ENCODE results near the gene GNAQ. TPM values are rescaled to one million over a fixed set of nuclear protein-coding genes. Genes with fewer than 3 reads are reported as not detected.

The GNAQ gene
- total and polyA plus RNA-seq, 2 donors (not counting 1 experiment from before 2014, with no cell fraction given), result 30.4 to 74.3 TPM

DNA sequence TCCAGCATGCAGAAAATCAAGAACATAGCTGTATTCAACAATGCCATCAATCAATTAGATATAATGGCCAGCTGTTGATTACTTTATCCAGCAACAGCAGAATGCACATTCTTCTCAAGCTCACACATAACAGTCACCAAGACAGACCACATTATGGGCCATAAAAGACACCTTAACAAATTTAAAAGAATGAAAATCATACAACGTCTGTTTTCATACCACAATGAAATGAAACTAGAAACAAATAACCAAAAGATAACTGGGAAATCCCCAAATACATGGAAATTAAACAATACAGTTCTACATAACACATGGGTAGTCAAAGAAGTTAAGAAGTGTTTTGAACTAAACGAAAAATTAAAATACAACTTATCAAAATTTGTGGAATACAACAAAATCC lies 252.6 kb downstream of the GNAQ start:
- Histone ChIP-seq H3K4me1 (ENCODE audit: control insufficient read depth, extremely low read depth, insufficient read depth, low read length) (no peaks in the 10 kb centered on the region), H3K27me3 (ENCODE audit: control insufficient read depth, insufficient read depth, low read length) (no peaks in the 10 kb centered on the region), H3K9me3 (ENCODE audit: control insufficient read depth, insufficient read depth, low read depth, low read length) (no peaks in the 10 kb centered on the region), H3K4me2 (ENCODE audit: extremely low read depth, insufficient read depth, low read length) (no peak overlapping the region), H3K4me3 (replicated peaks in 1 of 4; ENCODE audit: control extremely low read depth in 1 of 4, insufficient read depth in 1 of 4, low read depth in 3 of 4, low read length in 4 of 4) (no peak overlapping the region), H4K20me1 (ENCODE audit: control insufficient read depth, extremely low read depth, insufficient read depth, low read length) (no peaks in the 10 kb centered on the region), H3K36me3 (ENCODE audit: control insufficient read depth, insufficient read depth, low read length) (no peaks in the 10 kb centered on the region), H2AFZ (ENCODE audit: low read length) (no peak overlapping the region), H3K9ac (ENCODE audit: insufficient read depth, low read length) (no peak overlapping the region), H3K79me2 (ENCODE audit: control insufficient read depth, insufficient read depth, low read length) (no peaks in the 10 kb centered on the region), H3K27ac (ENCODE audit: insufficient read depth, low read length) (no peak overlapping the region)
- TF ChIP-seq, protein P1, sequence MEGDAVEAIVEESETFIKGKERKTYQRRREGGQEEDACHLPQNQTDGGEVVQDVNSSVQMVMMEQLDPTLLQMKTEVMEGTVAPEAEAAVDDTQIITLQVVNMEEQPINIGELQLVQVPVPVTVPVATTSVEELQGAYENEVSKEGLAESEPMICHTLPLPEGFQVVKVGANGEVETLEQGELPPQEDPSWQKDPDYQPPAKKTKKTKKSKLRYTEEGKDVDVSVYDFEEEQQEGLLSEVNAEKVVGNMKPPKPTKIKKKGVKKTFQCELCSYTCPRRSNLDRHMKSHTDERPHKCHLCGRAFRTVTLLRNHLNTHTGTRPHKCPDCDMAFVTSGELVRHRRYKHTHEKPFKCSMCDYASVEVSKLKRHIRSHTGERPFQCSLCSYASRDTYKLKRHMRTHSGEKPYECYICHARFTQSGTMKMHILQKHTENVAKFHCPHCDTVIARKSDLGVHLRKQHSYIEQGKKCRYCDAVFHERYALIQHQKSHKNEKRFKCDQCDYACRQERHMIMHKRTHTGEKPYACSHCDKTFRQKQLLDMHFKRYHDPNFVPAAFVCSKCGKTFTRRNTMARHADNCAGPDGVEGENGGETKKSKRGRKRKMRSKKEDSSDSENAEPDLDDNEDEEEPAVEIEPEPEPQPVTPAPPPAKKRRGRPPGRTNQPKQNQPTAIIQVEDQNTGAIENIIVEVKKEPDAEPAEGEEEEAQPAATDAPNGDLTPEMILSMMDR (conservative IDR thresholded peaks at IDR 0.05 in 1 of 2, IDR thresholded peaks at IDR 0.05 in 1 of 2; ENCODE audit: low read depth in 1 of 2, low read length in 2 of 2), result no peak
- TF ChIP-seq EZH2 (IDR thresholded peaks at IDR 0.05; ENCODE audit: low read length, missing control alignments), result no peak
- no peak for DNase-seq (ENCODE audit: low read depth in 2 of 2)

DNA sequence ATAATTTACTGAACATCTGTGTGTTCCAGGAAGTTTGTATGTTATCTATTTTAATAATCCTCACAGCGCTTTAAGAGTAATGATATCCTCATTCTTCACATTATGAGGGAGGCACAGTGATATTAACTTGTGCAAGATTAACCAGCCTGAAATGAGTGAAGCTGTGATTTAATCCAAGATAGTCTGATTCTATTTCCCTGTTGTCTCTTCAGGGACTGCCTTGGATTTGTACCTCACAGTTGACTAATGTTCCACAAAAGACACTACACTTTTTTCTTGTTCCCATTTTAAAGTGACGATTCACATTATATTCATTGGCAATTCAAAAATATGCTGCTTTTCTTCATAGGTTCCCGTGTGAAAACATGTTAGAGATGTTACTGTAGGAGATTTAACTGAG lies 258.2 kb downstream of the GNAQ start:
- Histone ChIP-seq H3K27me3 (ENCODE audit: control insufficient read depth, insufficient read depth, low read length) (no peaks in the 10 kb centered on the region), H3K27ac (ENCODE audit: insufficient read depth, low read length) (no peak overlapping the region), H3K9ac (ENCODE audit: insufficient read depth, low read length) (no peak overlapping the region), H2AFZ (ENCODE audit: low read length) (no peak overlapping the region), H4K20me1 (ENCODE audit: control insufficient read depth, extremely low read depth, insufficient read depth, low read length) (no peaks in the 10 kb centered on the region), H3K4me3 (replicated peaks in 1 of 4; ENCODE audit: control extremely low read depth in 1 of 4, insufficient read depth in 1 of 4, low read depth in 3 of 4, low read length in 4 of 4) (no peak overlapping the region), H3K4me2 (ENCODE audit: extremely low read depth, insufficient read depth, low read length) (no peak overlapping the region), H3K4me1 (ENCODE audit: control insufficient read depth, extremely low read depth, insufficient read depth, low read length) (no peaks in the 10 kb centered on the region), H3K36me3 (ENCODE audit: control insufficient read depth, insufficient read depth, low read length) (no peaks in the 10 kb centered on the region), H3K9me3 (ENCODE audit: control insufficient read depth, insufficient read depth, low read depth, low read length) (no peaks in the 10 kb centered on the region), H3K79me2 (ENCODE audit: control insufficient read depth, insufficient read depth, low read length) (no peaks in the 10 kb centered on the region)
- TF ChIP-seq, protein P1 (conservative IDR thresholded peaks at IDR 0.05 in 1 of 2, IDR thresholded peaks at IDR 0.05 in 1 of 2; ENCODE audit: low read depth in 1 of 2, low read length in 2 of 2), result no peak
- TF ChIP-seq EZH2 (IDR thresholded peaks at IDR 0.05; ENCODE audit: low read length, missing control alignments), result no peak
- DNase-seq (ENCODE audit: low read depth in 2 of 2), result no peak

DNA sequence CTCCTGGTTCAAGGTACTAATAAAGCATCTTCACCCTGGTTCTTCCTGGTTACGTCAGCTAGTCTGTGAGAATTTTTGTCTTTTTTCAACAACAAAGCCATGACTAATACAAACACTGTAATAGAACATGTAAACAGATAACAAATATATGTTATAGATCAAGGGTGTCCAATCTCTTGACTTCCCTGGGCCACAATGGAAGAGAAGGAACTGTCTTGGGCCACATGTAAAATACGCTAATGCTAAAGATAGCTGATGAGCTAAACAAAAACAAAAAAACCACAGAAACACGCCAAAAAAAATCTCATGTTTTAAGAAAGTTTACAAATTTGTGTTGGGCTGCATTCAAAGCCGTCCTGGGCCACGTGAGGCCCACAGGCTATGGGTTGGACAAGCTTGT lies 259.0 kb downstream of the GNAQ start:
- H3K27me3 ChIP-seq (ENCODE audit: control insufficient read depth, insufficient read depth, low read length), result no peaks in the 10 kb centered on the region
- DNase-seq (ENCODE audit: low read depth in 2 of 2), result no peak
- no peaks in the 10 kb centered on the region for H3K79me2 ChIP-seq (ENCODE audit: control insufficient read depth, insufficient read depth, low read length)
- H3K27ac ChIP-seq (ENCODE audit: insufficient read depth, low read length), result no peak overlapping the region
- no peak overlapping the region for H3K4me3 ChIP-seq (replicated peaks in 1 of 4; ENCODE audit: control extremely low read depth in 1 of 4, insufficient read depth in 1 of 4, low read depth in 3 of 4, low read length in 4 of 4)
- H3K4me1 ChIP-seq (ENCODE audit: control insufficient read depth, extremely low read depth, insufficient read depth, low read length), result no peaks in the 10 kb centered on the region
- H3K9ac ChIP-seq (ENCODE audit: insufficient read depth, low read length), result no peak overlapping the region
- H3K36me3 ChIP-seq (ENCODE audit: control insufficient read depth, insufficient read depth, low read length), result no peaks in the 10 kb centered on the region
- no peaks in the 10 kb centered on the region for H4K20me1 ChIP-seq (ENCODE audit: control insufficient read depth, extremely low read depth, insufficient read depth, low read length)
- no peak overlapping the region for H2AFZ ChIP-seq (ENCODE audit: low read length)
- no peak overlapping the region for H3K4me2 ChIP-seq (ENCODE audit: extremely low read depth, insufficient read depth, low read length)
- no peaks in the 10 kb centered on the region for H3K9me3 ChIP-seq (ENCODE audit: control insufficient read depth, insufficient read depth, low read depth, low read length)
- TF ChIP-seq EZH2 (IDR thresholded peaks at IDR 0.05; ENCODE audit: low read length, missing control alignments), result no peak
- TF ChIP-seq, protein P1 (conservative IDR thresholded peaks at IDR 0.05 in 1 of 2, IDR thresholded peaks at IDR 0.05 in 1 of 2; ENCODE audit: low read depth in 1 of 2, low read length in 2 of 2), result no peak

Measured in fibroblast of lung (primary cell).